ENCODE data around the gene NXNL1.

- TF ChIP-seq EZH2phosphoT487 (IDR thresholded peaks at IDR 0.05; ENCODE audit: borderline replicate concordance, low read depth, low read length) (no peak), CTCF (conservative IDR thresholded peaks at IDR 0.05; ENCODE audit: low read length) (no peak)
Measured at GRCh38 chr19:17487284-17488121, 26.8 kb upstream of the NXNL1 start.

All from OCI-LY7 (cell line).